B cell (primary cell): ENCODE measurements around the gene GRID1. TPM values are rescaled to one million over a fixed set of nuclear protein-coding genes. Genes with fewer than 3 reads are reported as not detected.

ENCODE experiments used
- ATAC-seq: fragments of 200-7000 bp; cut with Tn5 transposase; one replicate; pipeline ENCODE4 v1.10.0; 2021; ENCODE audit warnings: low read depth, mild to moderate bottlenecking, moderate number of reproducible peaks, moderate library complexity
- CTCF ChIA-PET: fragments of 350-600 bp; sonication (Branson Sonifier 250); formaldehyde crosslinking; loops from one replicate; lab custom pipeline; 2021; ENCODE audit warnings: antibody characterized with exemption, inconsistent platforms; lab: Charles Lee
- POLR2A ChIA-PET: fragments of 350-600 bp; sonication (Branson Sonifier 250); formaldehyde crosslinking; loops from one replicate; lab custom pipeline; 2021; ENCODE audit warnings: antibody characterized with exemption; lab: Charles Lee
- DNase-seq: peaks from one replicate; pipeline ENCODE4 v3.0.0; 2013
- H2AFZ ChIP-seq: 2 replicates; pipeline ENCODE4 v1.6.1; 2012; ENCODE audit warnings: mild to moderate bottlenecking, low read depth, low read length; ENCODE audit not compliant: insufficient read depth, poor library complexity, severe bottlenecking
- H3K27ac ChIP-seq, 2 donors: 1 replicate in 1 of 2; 2 replicates in 1 of 2; pipeline ENCODE4 v1.5.1; 2012 to 2013; ENCODE audit warnings: low read length in 2 of 2, mild to moderate bottlenecking in 2 of 2, moderate library complexity in 1 of 2
- H3K27me3 ChIP-seq, 4 experiments: fragments of 200-600 bp in 1 of 4; sonication (generic) in 1 of 4; replicated peaks in 1 of 4; 1 replicate in 2 of 4; 2 replicates in 2 of 4; pipeline versions ENCODE4 v1.6.1 to v1.7.0; 2013 to 2016; ENCODE audit warnings: low read length in 3 of 4, mild to moderate bottlenecking in 2 of 4, mixed read lengths in 1 of 4, moderate library complexity in 1 of 4; ENCODE audit not compliant: insufficient read depth in 4 of 4, control insufficient read depth in 3 of 4; ENCODE audit errors: control extremely low read depth in 1 of 4
- H3K36me3 ChIP-seq, 2 experiments: replicated peaks in 1 of 2; 1 replicate in 1 of 2; 2 replicates in 1 of 2; pipeline versions ENCODE4 v1.6.1 to v1.7.1; 2013; ENCODE audit warnings: low read length in 1 of 2; ENCODE audit not compliant: insufficient read depth in 2 of 2, control insufficient read depth in 1 of 2; ENCODE audit errors: control extremely low read depth in 1 of 2, extremely low read depth in 1 of 2
- H3K4me1 ChIP-seq, 2 donors: fragments of 200-600 bp in 1 of 2; sonication (generic) in 1 of 2; 1 replicate in 1 of 2; 2 replicates in 1 of 2; pipeline versions ENCODE4 v1.5.1 to v1.6.1; 2013 to 2017; ENCODE audit warnings: low read length in 2 of 2; ENCODE audit not compliant: control insufficient read depth in 2 of 2, insufficient read depth in 2 of 2
- H3K4me2 ChIP-seq: replicated peaks from 2 replicates; pipeline ENCODE3; 2012; ENCODE audit warnings: mild to moderate bottlenecking, low read depth, low read length; ENCODE audit not compliant: poor library complexity, severe bottlenecking
- H3K4me3 ChIP-seq, 5 experiments: fragments of 200-600 bp in 1 of 5; sonication (generic) in 1 of 5; 1 replicate in 3 of 5; 2 replicates in 2 of 5; pipeline versions ENCODE4 v1.5.1 to v1.7.0; 2011 to 2016; ENCODE audit warnings: low read length in 4 of 5, mild to moderate bottlenecking in 4 of 5, low read depth in 2 of 5, control low read depth in 1 of 5, moderate library complexity in 1 of 5; ENCODE audit not compliant: insufficient read depth in 1 of 5; ENCODE audit errors: control extremely low read depth in 1 of 5, extremely low read depth in 1 of 5
- H3K79me2 ChIP-seq: fragments of 200-600 bp; sonication (generic); one replicate; pipeline ENCODE4 v1.6.0; 2016; ENCODE audit warnings: low read length; ENCODE audit not compliant: control insufficient read depth, insufficient read depth
- H3K9ac ChIP-seq: fragments of 200-600 bp; sonication (generic); 2 replicates; pipeline ENCODE4 v1.6.1; 2017; ENCODE audit warnings: mild to moderate bottlenecking, low read length, moderate library complexity
- H3K9me3 ChIP-seq, 3 donors: one replicate each; pipeline versions ENCODE4 v1.6.1 to v1.7.1; 2013; ENCODE audit warnings: low read length in 2 of 3; ENCODE audit not compliant: control insufficient read depth in 2 of 3, insufficient read depth in 1 of 3; ENCODE audit errors: control extremely low read depth in 1 of 3
- H4K20me1 ChIP-seq: 2 replicates; pipeline ENCODE4 v1.6.0; 2012; ENCODE audit warnings: mild to moderate bottlenecking, low read length; ENCODE audit not compliant: insufficient read depth, control insufficient read depth, poor library complexity, severe bottlenecking
- H3K27ac Mint-ChIP-seq: one replicate; pipeline ENCODE4 v1.8.0; 2021; ENCODE audit warnings: mixed read lengths
- H3K27me3 Mint-ChIP-seq: one replicate; pipeline ENCODE4 v1.8.0; 2021; ENCODE audit warnings: mixed read lengths
- H3K4me1 Mint-ChIP-seq: one replicate; pipeline ENCODE4 v1.8.0; 2021; ENCODE audit warnings: mixed read lengths
- H3K4me3 Mint-ChIP-seq: one replicate; pipeline ENCODE4 v1.8.0; 2021; ENCODE audit warnings: mixed read lengths
- H3K9me3 Mint-ChIP-seq: one replicate; pipeline ENCODE4 v1.8.0; 2022; ENCODE audit warnings: mixed read lengths; ENCODE audit not compliant: insufficient read depth
- EZH2 ChIP-seq: IDR thresholded peaks from 2 replicates; pipeline ENCODE4 v1.6.1; 2012; ENCODE audit warnings: borderline replicate concordance, low read depth, mild to moderate bottlenecking, moderate library complexity, low read length; ENCODE audit not compliant: insufficient read depth, poor library complexity, severe bottlenecking
- WGBS: methylation state at CpG from one replicate; pipeline ENCODE4 v1.1.5; 2013; ENCODE audit warnings: missing lambda C conversion rate; ENCODE audit not compliant: insufficient coverage; 5-methylcytosine and 5-hydroxymethylcytosine counted together
- intact Hi-C: fragments of 100-400 bp; cut with micrococcal nuclease; formaldehyde crosslinking; loops from one replicate; pipeline ENCODE4 v1.10.0; 2022
- polyA plus RNA-seq: library from polyadenylated mRNA; depleted of rRNA; stranded (reverse); fragments of >200 nt; gene quantifications from 2 replicates; pipeline ENCODE4 v1.2.3, GENCODE V29; 2012
- total RNA-seq, 2 donors: library from RNA; stranded (reverse); fragments of 120-200 nt in 1 of 2; gene quantifications; 1 replicate in 1 of 2; 2 replicates in 1 of 2; pipeline versions ENCODE4 v1.2.3 to v1.2.4, GENCODE V29; 2013 to 2022
- TF ChIP-seq, protein P1 (sequence below): fragments of 200-600 bp; IDR thresholded peaks from one replicate; pipeline ENCODE4 v1.8.0; 2022; ENCODE audit warnings: antibody characterized with exemption, mild to moderate bottlenecking

GRID1 gene
- total and polyA plus RNA-seq, 2 donors (not counting 1 experiment from before 2014, with no cell fraction given) = not detected

DNA sequence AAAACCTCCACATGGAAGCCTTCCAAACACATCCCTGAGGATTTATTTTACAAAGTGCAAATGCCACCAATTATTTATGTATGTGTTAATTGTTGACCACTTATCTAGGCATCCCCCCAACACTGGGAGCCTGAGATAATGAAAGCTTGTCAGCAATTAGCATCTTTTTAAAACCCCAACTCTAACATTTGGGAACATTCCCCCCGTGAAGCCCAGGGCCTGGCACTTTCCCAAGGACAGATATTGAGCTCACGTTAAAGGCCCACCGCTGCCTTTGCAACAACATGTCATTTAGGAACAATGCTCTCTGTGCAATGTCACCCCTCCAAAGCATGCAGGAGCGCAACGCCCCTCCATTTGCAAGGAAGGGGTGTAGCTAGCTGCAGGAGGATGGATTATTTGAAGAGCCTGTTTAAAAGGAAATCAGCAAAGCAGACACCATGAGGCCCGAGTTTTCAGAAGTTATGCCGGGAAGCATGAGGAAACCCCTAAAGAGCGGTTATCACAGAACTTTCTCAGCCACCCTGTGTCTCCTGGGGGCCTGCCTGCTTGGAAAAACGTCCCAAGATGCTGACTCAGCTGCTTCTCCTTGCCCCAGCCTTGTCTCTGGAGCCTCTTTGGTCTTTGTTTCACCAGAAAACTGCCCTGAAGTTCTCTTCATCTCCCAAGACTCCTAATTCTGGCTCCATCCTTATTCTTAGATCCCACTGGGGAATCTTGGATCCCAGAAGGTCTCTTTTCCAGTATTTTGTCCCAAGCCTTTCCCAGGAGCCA, 444.1 kb downstream of the GRID1 start:
- H3K9me3 ChIP-seq = peaks cover 0 to 5% (median 0%) of the 10 kb centered on the region in 3 donors
- ChIA-PET POLR2A (no interaction called here), CTCF (no interaction called here)
- no peak overlapping the region for H3K4me2 ChIP-seq
- intact Hi-C loops = no loop called here
- no peaks in the 10 kb centered on the region for H3K4me1 Mint-ChIP-seq
- no peak overlapping the region for H3K4me3 Mint-ChIP-seq
- H3K9me3 Mint-ChIP-seq = no peaks in the 10 kb centered on the region
- peaks cover 0 to 6% (median 0%) of the 10 kb centered on the region in 4 experiments for H3K27me3 ChIP-seq
- no peaks in the 10 kb centered on the region for H3K36me3 ChIP-seq
- H3K27ac ChIP-seq = no peak overlapping the region
- H3K27me3 Mint-ChIP-seq = peaks cover 35% of the 10 kb centered on the region
- no peaks in the 10 kb centered on the region for H4K20me1 ChIP-seq
- H3K9ac ChIP-seq = no peak overlapping the region
- no peak overlapping the region for H3K27ac Mint-ChIP-seq
- TF ChIP-seq, protein P1, sequence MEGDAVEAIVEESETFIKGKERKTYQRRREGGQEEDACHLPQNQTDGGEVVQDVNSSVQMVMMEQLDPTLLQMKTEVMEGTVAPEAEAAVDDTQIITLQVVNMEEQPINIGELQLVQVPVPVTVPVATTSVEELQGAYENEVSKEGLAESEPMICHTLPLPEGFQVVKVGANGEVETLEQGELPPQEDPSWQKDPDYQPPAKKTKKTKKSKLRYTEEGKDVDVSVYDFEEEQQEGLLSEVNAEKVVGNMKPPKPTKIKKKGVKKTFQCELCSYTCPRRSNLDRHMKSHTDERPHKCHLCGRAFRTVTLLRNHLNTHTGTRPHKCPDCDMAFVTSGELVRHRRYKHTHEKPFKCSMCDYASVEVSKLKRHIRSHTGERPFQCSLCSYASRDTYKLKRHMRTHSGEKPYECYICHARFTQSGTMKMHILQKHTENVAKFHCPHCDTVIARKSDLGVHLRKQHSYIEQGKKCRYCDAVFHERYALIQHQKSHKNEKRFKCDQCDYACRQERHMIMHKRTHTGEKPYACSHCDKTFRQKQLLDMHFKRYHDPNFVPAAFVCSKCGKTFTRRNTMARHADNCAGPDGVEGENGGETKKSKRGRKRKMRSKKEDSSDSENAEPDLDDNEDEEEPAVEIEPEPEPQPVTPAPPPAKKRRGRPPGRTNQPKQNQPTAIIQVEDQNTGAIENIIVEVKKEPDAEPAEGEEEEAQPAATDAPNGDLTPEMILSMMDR = no peak
- TF ChIP-seq EZH2 = no peak
- ATAC-seq (no peak), DNase-seq (no peak)
- H2AFZ ChIP-seq = no peak overlapping the region
- no peak overlapping the region for H3K4me3 ChIP-seq
- WGBS = 87% methylated on average over 7 of the region's 9 CpGs
- H3K79me2 ChIP-seq = no peaks in the 10 kb centered on the region
- no peaks in the 10 kb centered on the region for H3K4me1 ChIP-seq

DNA sequence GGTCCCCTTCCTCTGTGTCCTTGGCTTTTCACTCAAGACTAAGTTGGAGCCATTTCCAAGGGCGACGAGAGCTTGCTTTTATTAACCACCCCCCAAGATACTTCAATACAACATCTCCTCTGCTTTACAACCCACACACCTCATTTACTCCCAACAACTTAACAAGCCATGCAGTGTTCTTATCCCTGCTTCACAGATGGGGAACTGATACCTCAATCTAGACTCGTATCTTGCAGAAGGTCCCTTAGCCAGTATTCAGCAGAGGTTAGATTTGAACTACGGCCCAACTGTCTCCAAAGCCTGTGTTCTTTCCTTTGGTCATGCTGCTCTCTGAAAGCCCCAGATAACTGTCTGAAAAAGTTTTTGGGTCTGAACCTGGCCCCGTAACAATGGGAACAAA, 444.8 kb downstream of the GRID1 start:
- Histone ChIP-seq H3K9ac (no peak overlapping the region), H3K27me3 (peaks cover 0 to 6% (median 0%) of the 10 kb centered on the region in 4 experiments), H2AFZ (no peak overlapping the region), H3K4me3 (no peak overlapping the region), H3K79me2 (no peaks in the 10 kb centered on the region), H3K27ac (no peak overlapping the region), H4K20me1 (no peaks in the 10 kb centered on the region), H3K36me3 (no peaks in the 10 kb centered on the region), H3K9me3 (peaks cover 0 to 5% (median 0%) of the 10 kb centered on the region in 3 donors), H3K4me1 (no peaks in the 10 kb centered on the region), H3K4me2 (no peak overlapping the region)
- ATAC-seq (no peak), DNase-seq (no peak)
- POLR2A ChIA-PET = no interaction called here
- peaks cover 38% of the 10 kb centered on the region for H3K27me3 Mint-ChIP-seq
- H3K9me3 Mint-ChIP-seq = no peaks in the 10 kb centered on the region
- intact Hi-C loops = no loop called here
- H3K4me1 Mint-ChIP-seq = no peaks in the 10 kb centered on the region
- H3K27ac Mint-ChIP-seq = no peak overlapping the region
- WGBS = 86% methylated on average over 4 of the region's 5 CpGs
- no peak overlapping the region for H3K4me3 Mint-ChIP-seq
- CTCF ChIA-PET = no interaction called here
- no peak for TF ChIP-seq EZH2
- TF ChIP-seq, protein P1 = no peak
